Tibial artery (tissue), 4 donors: ENCODE data around the gene MRPL49.

ENCODE experiments used
- DNase-seq, 2 donors: peaks; one replicate each; pipeline ENCODE4 v3.0.0-alpha.2; 2019
- H3K27ac ChIP-seq, 2 donors: fragments of 200-600 bp; sonication (generic) in 1 of 2; 1 replicate in 1 of 2; 2 replicates in 1 of 2; pipeline ENCODE4 v1.5.1; 2018 to 2019; ENCODE audit warnings: mild to moderate bottlenecking in 1 of 2
- H3K27me3 ChIP-seq, 2 donors: fragments of 200-600 bp; sonication (generic) in 1 of 2; one replicate each; pipeline versions ENCODE4 v1.5.1 to v1.6.0; 2016 to 2019
- H3K36me3 ChIP-seq, 3 donors: fragments of 200-600 bp; sonication (generic) in 2 of 3; one replicate each; pipeline ENCODE4 v1.5.1; 2016 to 2019; ENCODE audit warnings: mild to moderate bottlenecking in 2 of 3
- H3K4me1 ChIP-seq, 4 donors: fragments of 200-600 bp; sonication (generic) in 2 of 4; 1 replicate in 3 of 4; 2 replicates in 1 of 4; pipeline ENCODE4 v1.5.1; 2016 to 2019
- H3K4me3 ChIP-seq, 2 donors: fragments of 200-600 bp; sonication (generic) in 1 of 2; 1 replicate in 1 of 2; 2 replicates in 1 of 2; pipeline ENCODE4 v1.5.1; 2018 to 2019; ENCODE audit warnings: mild to moderate bottlenecking in 2 of 2
- H3K9me3 ChIP-seq, 3 donors: fragments of 200-600 bp; sonication (generic) in 1 of 3; one replicate each; pipeline ENCODE4 v1.5.1; 2016 to 2019
- CTCF ChIP-seq, 2 experiments: fragments of 200-600 bp in 1 of 2; fragments of 450-650 bp in 1 of 2; IDR thresholded peaks; one replicate each; pipeline ENCODE4 v1.5.1; 2017 to 2019; ENCODE audit warnings: antibody characterized with exemption in 2 of 2, mild to moderate bottlenecking in 1 of 2, moderate library complexity in 1 of 2
- intact Hi-C: fragments of 100-400 bp; cut with DNase I; formaldehyde crosslinking; loops from one replicate; pipeline ENCODE4 v1.15.0; 2023; ENCODE audit warnings: low total_unique reads

The MRPL49 gene

DNA sequence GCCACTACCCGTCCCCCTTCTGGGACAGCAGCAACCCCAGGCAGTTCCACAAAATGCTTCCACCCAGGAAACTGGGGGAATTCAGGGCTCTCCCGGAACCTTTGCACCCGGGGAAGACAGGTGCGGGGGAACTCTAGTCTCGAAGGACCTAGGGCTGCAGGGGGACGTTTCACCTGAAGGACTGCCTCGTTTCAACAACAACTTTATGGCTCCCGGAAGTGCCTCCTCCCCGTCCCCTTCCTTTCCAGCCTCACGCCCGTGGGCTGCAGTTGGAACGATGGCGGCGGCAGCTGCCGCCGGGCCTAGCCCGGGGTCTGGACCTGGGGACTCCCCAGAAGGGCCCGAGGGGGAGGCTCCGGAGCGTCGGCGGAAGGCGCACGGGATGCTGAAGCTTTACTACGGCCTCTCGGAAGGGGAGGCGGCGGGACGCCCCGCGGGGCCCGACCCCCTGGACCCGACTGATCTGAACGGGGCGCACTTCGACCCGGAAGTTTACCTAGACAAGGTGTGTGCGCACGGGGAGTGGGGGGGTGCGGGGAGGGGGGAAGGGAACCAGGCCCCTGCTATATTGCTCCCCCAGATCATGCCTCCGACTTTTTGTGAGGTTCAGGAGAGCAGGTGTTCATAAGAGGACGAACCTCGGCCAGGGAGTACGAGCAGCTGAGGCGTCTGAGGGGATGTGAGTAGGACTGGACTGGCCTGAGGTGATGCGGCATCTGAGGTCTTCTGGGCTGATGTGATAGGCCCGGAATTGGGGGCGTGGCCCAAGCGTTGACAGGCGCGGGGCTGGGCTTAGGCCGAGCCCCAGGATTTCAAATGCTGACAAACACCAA, 25.9 kb upstream of the MRPL49 start, which contains the start of gene VPS51:
VPS51 (plus strand) TSS at position 241 of the 833 bp plus-strand sequence; CDS start at position 278, 37 bp downstream.
- Histone ChIP-seq H3K27me3 (no peaks in the 10 kb centered on the region), H3K9me3 (no peaks in the 10 kb centered on the region), H3K36me3 (peaks cover 0 to 13% (median 5%) of the 10 kb centered on the region in 3 donors), H3K27ac (peak within 1 kb of the TSS; percentile 89 to 93), H3K4me3 (peak within 1 kb of the TSS; percentile 81 to 97), H3K4me1 (peaks cover 0 to 24% (median 14%) of the 10 kb centered on the region in 4 donors)
- peak in 1 of 2 experiments; percentile 27 for TF ChIP-seq CTCF (IDR thresholded peaks at IDR 0.05)
- DNase-seq: peak; percentile 91 to 92
- intact Hi-C loops: no loop called here

- no peak for TF ChIP-seq CTCF (IDR thresholded peaks at IDR 0.05)
- H3K36me3 ChIP-seq: peaks cover 0 to 13% (median 5%) of the 10 kb centered on the region in 3 donors
- peak overlapping the region; percentile 81 to 97 for H3K4me3 ChIP-seq
- no peaks in the 10 kb centered on the region for H3K27me3 ChIP-seq
- H3K9me3 ChIP-seq: no peaks in the 10 kb centered on the region
- peaks cover 0 to 30% (median 20%) of the 10 kb centered on the region in 4 donors for H3K4me1 ChIP-seq
- intact Hi-C loops: no loop called here
- DNase-seq: no peak
- H3K27ac ChIP-seq: peak overlapping the region; percentile 89 to 93
Observed at GRCh38 chr11:65096926-65097325, 25.2 kb upstream of the MRPL49 start.

GRCh38 chr11:65100674-65101350, 21.3 kb upstream of the MRPL49 start:
- no peak for DNase-seq
- intact Hi-C loops: no loop called here
- H3K9me3 ChIP-seq: no peaks in the 10 kb centered on the region
- H3K27me3 ChIP-seq: no peaks in the 10 kb centered on the region
- no peak overlapping the region for H3K4me3 ChIP-seq
- TF ChIP-seq CTCF (IDR thresholded peaks at IDR 0.05): no peak
- H3K4me1 ChIP-seq: peaks cover 0 to 39% (median 30%) of the 10 kb centered on the region in 4 donors
- peaks cover 5 to 13% (median 9%) of the 10 kb centered on the region in 3 donors for H3K36me3 ChIP-seq
- no peak overlapping the region for H3K27ac ChIP-seq

DNA sequence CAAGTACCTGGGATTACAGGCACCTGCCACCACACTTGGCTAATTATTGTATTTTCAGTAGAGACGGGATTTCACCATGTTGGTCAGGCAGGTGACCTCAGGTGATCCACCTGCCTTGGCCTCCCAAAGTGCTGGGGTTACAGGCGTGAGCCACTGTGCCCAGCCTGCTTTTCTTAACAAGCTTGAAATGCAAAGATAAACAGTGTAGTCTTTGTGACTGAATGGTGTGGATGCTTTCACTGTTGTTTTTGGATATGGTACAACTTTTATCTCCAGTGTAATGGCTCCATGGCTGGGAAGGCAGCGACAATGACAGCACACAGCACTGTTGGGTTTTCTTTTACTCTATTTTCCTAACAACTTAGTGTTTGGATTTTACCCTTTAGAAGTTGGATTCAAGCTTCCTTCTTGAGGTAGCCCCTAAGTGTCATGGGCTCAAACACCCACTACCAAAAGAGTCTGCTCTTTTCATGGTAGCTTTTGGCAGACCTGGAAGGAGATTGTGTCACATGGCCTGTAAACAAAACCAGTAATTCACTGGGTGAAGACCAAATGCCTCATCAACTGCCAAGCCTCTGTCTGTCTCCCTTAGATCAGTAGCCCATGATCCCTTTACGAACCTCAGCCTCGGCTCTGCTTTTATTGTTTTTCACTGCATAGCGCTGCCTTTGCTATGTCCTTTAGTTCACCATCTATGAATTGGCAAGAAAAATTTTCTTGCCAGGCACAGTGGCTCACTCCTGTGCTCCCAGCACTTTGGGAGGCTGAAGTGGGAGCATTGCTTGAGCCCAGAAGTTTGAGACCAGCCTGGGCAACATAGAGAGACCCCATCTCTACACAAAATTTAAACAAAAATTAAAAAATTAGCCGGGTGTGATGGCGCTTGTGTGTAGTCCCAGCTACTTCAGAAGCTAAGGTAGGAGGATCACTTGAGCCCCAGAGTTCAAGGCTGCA, 19.7 kb upstream of the MRPL49 start:
- intact Hi-C loops: no loop called here
- peak overlapping the region in 1 of 2 donors; percentile 55 for H3K27ac ChIP-seq
- DNase-seq: no peak

More for the DNA sequence above, 19.7 kb upstream of the MRPL49 start:
- Histone ChIP-seq H3K36me3 (peaks cover 5 to 19% (median 16%) of the 10 kb centered on the region in 3 donors), H3K4me3 (no peak overlapping the region), H3K4me1 (peaks cover 0 to 30% (median 21%) of the 10 kb centered on the region in 4 donors), H3K27me3 (no peaks in the 10 kb centered on the region), H3K9me3 (no peaks in the 10 kb centered on the region)
- no peak for TF ChIP-seq CTCF (IDR thresholded peaks at IDR 0.05)
